Rectal smooth muscle tissue (tissue), 1 donor: ENCODE measurements around the gene STX8.
A peak's percentile ranks its signal among the peaks of the same experiment; 100 is the strongest.
"Not testable (repeated sequence)": the region's sequence is repeated elsewhere in the genome, so short reads cannot be mapped to it uniquely, and the experiment has no call there.

Experiments used
- H3K27ac ChIP-seq: one replicate; pipeline ENCODE4 v1.7.0; 2013; ENCODE audit warnings: low read depth, low read length, inconsistent platforms
- H3K27me3 ChIP-seq: one replicate; pipeline ENCODE4 v1.7.0; 2013; ENCODE audit warnings: low read length; ENCODE audit not compliant: control insufficient read depth, insufficient read depth
- H3K36me3 ChIP-seq: one replicate; pipeline ENCODE4 v1.7.0; 2013; ENCODE audit warnings: low read length; ENCODE audit not compliant: control insufficient read depth, insufficient read depth
- H3K4me1 ChIP-seq: one replicate; pipeline ENCODE4 v1.7.0; 2013; ENCODE audit warnings: low read length; ENCODE audit not compliant: control insufficient read depth, insufficient read depth
- H3K4me3 ChIP-seq: one replicate; pipeline ENCODE4 v1.7.0; 2013; ENCODE audit warnings: low read length
- H3K9ac ChIP-seq: one replicate; pipeline ENCODE4 v1.7.0; 2013; ENCODE audit warnings: low read length

The STX8 gene

GRCh38 chr17:9576521-9577372 lies 1.1 kb upstream of the STX8 start, which contains the start of gene CFAP52:
Gene CFAP52, plus strand, starts transcription at chr17:9576642. Its CDS starts 54 bp downstream, at chr17:9576696.
- Histone ChIP-seq H3K36me3 (no peaks in the 10 kb centered on the region), H3K9ac (no peak within 1 kb of the TSS), H3K27ac (no peak within 1 kb of the TSS), H3K4me3 (peak within 1 kb of the TSS; percentile 80), H3K4me1 (peaks cover 6% of the 10 kb centered on the region), H3K27me3 (no peaks in the 10 kb centered on the region)

- Histone ChIP-seq H3K27me3 (no peaks in the 10 kb centered on the region), H3K27ac (no peak overlapping the region), H3K4me3 (no peak overlapping the region), H3K36me3 (peaks cover 9% of the 10 kb centered on the region), H3K9ac (no peak overlapping the region), H3K4me1 (peaks cover 3% of the 10 kb centered on the region)
These were observed 4.4 kb downstream of the STX8 start for GRCh38 chr17:9571201-9571600.

GRCh38 chr17:9568957-9569588 lies 6.5 kb downstream of the STX8 start:
- H3K27me3 ChIP-seq, result no peaks in the 10 kb centered on the region
- no peak overlapping the region for H3K4me3 ChIP-seq
- H3K27ac ChIP-seq, result no peak overlapping the region
- no peaks in the 10 kb centered on the region for H3K4me1 ChIP-seq
- H3K9ac ChIP-seq, result no peak overlapping the region
- H3K36me3 ChIP-seq, result peaks cover 9% of the 10 kb centered on the region

- Histone ChIP-seq H3K27ac (no peak overlapping the region), H3K27me3 (no peaks in the 10 kb centered on the region), H3K9ac (no peak overlapping the region), H3K4me3 (no peak overlapping the region), H3K36me3 (peaks cover 9% of the 10 kb centered on the region), H3K4me1 (no peaks in the 10 kb centered on the region)
These were observed 7.6 kb downstream of the STX8 start for GRCh38 chr17:9568004-9568403.

GRCh38 chr17:9566739-9567138 lies 8.9 kb downstream of the STX8 start:
- not testable (repeated sequence) for H3K27me3 ChIP-seq, H3K4me1 ChIP-seq, H3K36me3 ChIP-seq, H3K9ac ChIP-seq, H3K4me3 ChIP-seq, H3K27ac ChIP-seq

- Histone ChIP-seq H3K4me3 (no peak overlapping the region), H3K27ac (no peak overlapping the region), H3K4me1 (no peaks in the 10 kb centered on the region), H3K27me3 (no peaks in the 10 kb centered on the region), H3K9ac (no peak overlapping the region), H3K36me3 (peaks cover 9% of the 10 kb centered on the region)
These were observed 9.6 kb downstream of the STX8 start for GRCh38 chr17:9566067-9566466.

- Histone ChIP-seq H3K9ac (no peak overlapping the region), H3K27ac (no peak overlapping the region), H3K4me3 (no peak overlapping the region), H3K36me3 (peaks cover 4% of the 10 kb centered on the region), H3K27me3 (no peaks in the 10 kb centered on the region), H3K4me1 (no peaks in the 10 kb centered on the region)
These were observed 11.5 kb downstream of the STX8 start for GRCh38 chr17:9564104-9564503.

- no peak overlapping the region for H3K9ac ChIP-seq
- no peaks in the 10 kb centered on the region for H3K4me1 ChIP-seq
- H3K27me3 ChIP-seq, result no peaks in the 10 kb centered on the region
- no peak overlapping the region for H3K27ac ChIP-seq
- no peak overlapping the region for H3K4me3 ChIP-seq
- H3K36me3 ChIP-seq, result no peaks in the 10 kb centered on the region
These were observed 17.8 kb downstream of the STX8 start for GRCh38 chr17:9557857-9558256.

GRCh38 chr17:9557161-9557755 lies 18.4 kb downstream of the STX8 start:
- Histone ChIP-seq H3K27me3 (no peaks in the 10 kb centered on the region), H3K4me1 (no peaks in the 10 kb centered on the region), H3K4me3 (no peak overlapping the region), H3K36me3 (no peaks in the 10 kb centered on the region), H3K27ac (no peak overlapping the region), H3K9ac (no peak overlapping the region)

- H3K9ac ChIP-seq, H3K27me3 ChIP-seq, H3K27ac ChIP-seq, H3K36me3 ChIP-seq, H3K4me3 ChIP-seq, H3K4me1 ChIP-seq: not testable (repeated sequence)
These were observed 20.9 kb downstream of the STX8 start for GRCh38 chr17:9554715-9555114.

GRCh38 chr17:9553596-9553995 lies 22.0 kb downstream of the STX8 start:
- Histone ChIP-seq H3K4me1 (no peaks in the 10 kb centered on the region), H3K9ac (no peak overlapping the region), H3K36me3 (no peaks in the 10 kb centered on the region), H3K27me3 (no peaks in the 10 kb centered on the region), H3K4me3 (no peak overlapping the region), H3K27ac (no peak overlapping the region)

- Histone ChIP-seq H3K27ac (no peak overlapping the region), H3K9ac (no peak overlapping the region), H3K4me3 (no peak overlapping the region)
These were observed 22.4 kb downstream of the STX8 start for GRCh38 chr17:9553181-9553580.

More at GRCh38 chr17:9553181-9553580, 22.4 kb downstream of the STX8 start:
- Histone ChIP-seq H3K27me3 (no peaks in the 10 kb centered on the region), H3K36me3 (no peaks in the 10 kb centered on the region), H3K4me1 (no peaks in the 10 kb centered on the region)
